ENCODE results near the gene MORF4L1.
A peak's percentile ranks its signal among the peaks of the same experiment; 100 is the strongest.
"Not testable (repeated sequence)": the region's sequence is repeated elsewhere in the genome, so short reads cannot be mapped to it uniquely, and the experiment has no call there.

MORF4L1 gene

GRCh38 chr15:78872155-78872971, at the start of gene MORF4L1:
Gene MORF4L1, plus strand, starts transcription at chr15:78872890. Its CDS starts 128 bp downstream, at chr15:78873018.
- peak; percentile 69 for DNase-seq

- DNase-seq: no peak
Measured at GRCh38 chr15:78828920-78829319, 43.8 kb upstream of the MORF4L1 start.

GRCh38 chr15:78830514-78831228, 42.0 kb upstream of the MORF4L1 start:
- no peak for DNase-seq

GRCh38 chr15:78831229-78832207, 41.2 kb upstream of the MORF4L1 start:
- DNase-seq: no peak

GRCh38 chr15:78836333-78836732, 36.4 kb upstream of the MORF4L1 start:
- no peak for DNase-seq

- DNase-seq: no peak
Measured at GRCh38 chr15:78837131-78837530, 35.6 kb upstream of the MORF4L1 start.

- DNase-seq: no peak
Measured at GRCh38 chr15:78837543-78837942, 35.1 kb upstream of the MORF4L1 start.

GRCh38 chr15:78838489-78838888, 34.2 kb upstream of the MORF4L1 start:
- no peak for DNase-seq

- DNase-seq: not testable (repeated sequence)
Measured at GRCh38 chr15:78839151-78839550, 33.5 kb upstream of the MORF4L1 start.

GRCh38 chr15:78840661-78841375, 31.9 kb upstream of the MORF4L1 start:
- no peak for DNase-seq

- no peak for DNase-seq
Measured at GRCh38 chr15:78841376-78841706, 31.3 kb upstream of the MORF4L1 start.

- no peak for DNase-seq
Measured at GRCh38 chr15:78841891-78842290, 30.8 kb upstream of the MORF4L1 start.

GRCh38 chr15:78842519-78842918, 30.2 kb upstream of the MORF4L1 start:
- no peak for DNase-seq

- DNase-seq: not testable (repeated sequence)
Measured at GRCh38 chr15:78846906-78847305, 25.8 kb upstream of the MORF4L1 start.

GRCh38 chr15:78847387-78847906, 25.2 kb upstream of the MORF4L1 start:
- DNase-seq: not testable (repeated sequence)

GRCh38 chr15:78850352-78850751, 22.3 kb upstream of the MORF4L1 start:
- no peak for DNase-seq

- DNase-seq: no peak
Measured at GRCh38 chr15:78850941-78851755, 21.5 kb upstream of the MORF4L1 start.

- DNase-seq: no peak
Measured at GRCh38 chr15:78853500-78853899, 19.2 kb upstream of the MORF4L1 start.

- DNase-seq: no peak
Measured at GRCh38 chr15:78854833-78855372, 17.8 kb upstream of the MORF4L1 start.

- DNase-seq: no peak
Measured at GRCh38 chr15:78855746-78856145, 16.9 kb upstream of the MORF4L1 start.
